Liver (tissue), 3 donors: ENCODE data around the gene CNOT4.

Experiments
- CTCF ChIP-seq: fragments of 150-350 bp; IDR thresholded peaks from 2 replicates; pipeline ENCODE4 v1.5.1; 2017; ENCODE audit warnings: improper control_type of control experiment, low read depth, low read length; ENCODE audit not compliant: missing input control
- EGR1 ChIP-seq, 2 donors: IDR thresholded peaks; 2 replicates each; pipeline ENCODE4 v1.6.1; 2016 to 2018; ENCODE audit warnings: antibody characterized with exemption in 2 of 2, low read depth in 2 of 2
- FOXA1 ChIP-seq: IDR thresholded peaks from 2 replicates; pipeline ENCODE4 v1.6.1; 2016; ENCODE audit warnings: antibody characterized with exemption
- JUND ChIP-seq, 2 donors: IDR thresholded peaks; 2 replicates each; pipeline ENCODE4 v1.6.1; 2016; ENCODE audit warnings: antibody characterized with exemption in 2 of 2
- NR2F2 ChIP-seq: IDR thresholded peaks from 2 replicates; pipeline ENCODE4 v1.6.1; 2016; ENCODE audit warnings: antibody characterized with exemption
- RAD21 ChIP-seq, 2 donors: IDR thresholded peaks; 2 replicates each; pipeline ENCODE4 v1.6.1; 2016; ENCODE audit warnings: antibody characterized with exemption in 2 of 2, mild to moderate bottlenecking in 2 of 2
- RXRA ChIP-seq, 2 donors: IDR thresholded peaks; 2 replicates each; pipeline ENCODE4 v1.6.1; 2017 to 2018; ENCODE audit warnings: antibody characterized with exemption in 2 of 2, mild to moderate bottlenecking in 1 of 2
- SP1 ChIP-seq: IDR thresholded peaks from 2 replicates; pipeline ENCODE4 v1.6.1; 2018; ENCODE audit warnings: antibody characterized with exemption, mild to moderate bottlenecking
- TF ChIP-seq, protein P1 (sequence below): IDR thresholded peaks from 2 replicates; pipeline ENCODE4 v1.6.1; 2016; ENCODE audit warnings: antibody characterized with exemption
- TF ChIP-seq, protein P2 (sequence below): IDR thresholded peaks from 2 replicates; pipeline ENCODE4 v1.6.1; 2016; ENCODE audit warnings: antibody characterized with exemption
- donor health status: healthy.
- donor health status: healthy.

GRCh38 chr7:135352285-135352684, 157.6 kb downstream of the CNOT4 start:
- TF ChIP-seq JUND (IDR thresholded peaks at IDR 0.05) (no peak), CTCF (no peak), SP1 (no peak), FOXA1 (no peak), NR2F2 (no peak), EGR1 (IDR thresholded peaks at IDR 0.05; ENCODE audit: low read depth in 2 of 2) (no peak), RAD21 (IDR thresholded peaks at IDR 0.05) (no peak), RXRA (IDR thresholded peaks at IDR 0.05) (no peak)
- TF ChIP-seq, protein P1, sequence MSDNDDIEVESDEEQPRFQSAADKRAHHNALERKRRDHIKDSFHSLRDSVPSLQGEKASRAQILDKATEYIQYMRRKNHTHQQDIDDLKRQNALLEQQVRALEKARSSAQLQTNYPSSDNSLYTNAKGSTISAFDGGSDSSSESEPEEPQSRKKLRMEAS, result no peak
- TF ChIP-seq, protein P2, sequence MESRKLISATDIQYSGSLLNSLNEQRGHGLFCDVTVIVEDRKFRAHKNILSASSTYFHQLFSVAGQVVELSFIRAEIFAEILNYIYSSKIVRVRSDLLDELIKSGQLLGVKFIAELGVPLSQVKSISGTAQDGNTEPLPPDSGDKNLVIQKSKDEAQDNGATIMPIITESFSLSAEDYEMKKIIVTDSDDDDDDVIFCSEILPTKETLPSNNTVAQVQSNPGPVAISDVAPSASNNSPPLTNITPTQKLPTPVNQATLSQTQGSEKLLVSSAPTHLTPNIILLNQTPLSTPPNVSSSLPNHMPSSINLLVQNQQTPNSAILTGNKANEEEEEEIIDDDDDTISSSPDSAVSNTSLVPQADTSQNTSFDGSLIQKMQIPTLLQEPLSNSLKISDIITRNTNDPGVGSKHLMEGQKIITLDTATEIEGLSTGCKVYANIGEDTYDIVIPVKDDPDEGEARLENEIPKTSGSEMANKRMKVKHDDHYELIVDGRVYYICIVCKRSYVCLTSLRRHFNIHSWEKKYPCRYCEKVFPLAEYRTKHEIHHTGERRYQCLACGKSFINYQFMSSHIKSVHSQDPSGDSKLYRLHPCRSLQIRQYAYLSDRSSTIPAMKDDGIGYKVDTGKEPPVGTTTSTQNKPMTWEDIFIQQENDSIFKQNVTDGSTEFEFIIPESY, result no peak
